HG02943 (cell line): ENCODE results near the gene WDR33.

Source experiments
- ATAC-seq: cut with Tn5 transposase; IDR thresholded peaks from one replicate; pipeline ENCODE4 v1.9.1; 2021; ENCODE audit warnings: mild to moderate bottlenecking, low read depth, moderate library complexity; ENCODE audit not compliant: unreplicated experiment

Gene WDR33

DNA sequence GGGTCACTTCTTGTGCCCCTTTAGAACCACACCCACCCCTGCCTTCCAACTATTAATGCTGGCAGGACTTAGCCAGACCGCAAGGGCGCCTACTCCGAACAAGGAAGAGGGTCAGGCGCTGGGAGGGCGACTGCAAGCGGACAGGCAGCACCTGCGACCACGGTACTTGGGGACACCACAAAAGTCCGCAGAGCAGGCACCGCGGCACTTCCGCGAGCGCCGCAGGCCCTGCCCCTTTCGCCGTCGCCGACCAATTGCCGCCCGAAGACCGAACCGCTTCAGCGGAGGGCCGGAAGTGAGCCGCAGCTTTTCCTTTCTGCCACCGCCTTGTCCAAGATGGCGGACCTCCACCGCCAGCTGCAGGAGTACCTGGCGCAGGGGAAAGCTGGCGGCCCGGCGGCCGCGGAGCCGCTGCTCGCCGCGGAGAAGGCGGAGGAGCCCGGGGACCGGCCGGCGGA is 109.7 kb downstream of the WDR33 start, which contains the start of gene SFT2D3:
Gene SFT2D3 (plus strand): TSS at position 305 of the 458 bp plus-strand sequence. CDS start 32 bp downstream, at position 337.
- ATAC-seq: peak; percentile 66

DNA sequence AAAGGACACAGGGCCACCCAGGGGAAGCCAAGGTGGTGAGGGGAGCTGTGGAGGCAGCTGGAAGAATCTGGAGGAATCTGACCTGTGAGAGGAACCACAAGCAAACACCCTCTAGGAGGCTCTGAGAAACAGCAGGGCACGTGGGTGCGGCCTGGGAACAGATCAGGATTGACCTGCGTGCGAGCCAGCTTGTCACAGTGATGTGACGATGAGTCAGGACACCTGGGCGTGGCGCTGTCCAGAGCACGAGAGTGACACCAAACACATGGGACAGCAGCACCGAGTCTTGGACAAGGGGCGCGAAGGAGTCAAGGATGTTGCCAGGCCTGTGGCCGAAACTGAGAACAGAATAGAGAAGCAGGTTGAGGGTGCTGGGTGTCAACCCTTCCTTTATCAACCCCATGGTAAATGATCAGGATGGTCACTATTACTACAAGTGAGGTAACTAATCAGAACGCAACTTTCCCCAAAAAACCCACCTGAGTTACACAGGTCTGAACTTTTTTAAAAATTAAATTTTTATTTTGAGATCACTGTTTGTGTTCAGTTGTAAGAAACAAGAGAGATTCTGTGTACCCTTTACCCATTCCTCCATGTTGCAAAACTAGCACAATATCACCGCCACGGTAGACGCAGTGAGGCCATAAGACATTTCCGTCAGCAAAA is 110.3 kb downstream of the WDR33 start:
- peak; percentile 76 for ATAC-seq

DNA sequence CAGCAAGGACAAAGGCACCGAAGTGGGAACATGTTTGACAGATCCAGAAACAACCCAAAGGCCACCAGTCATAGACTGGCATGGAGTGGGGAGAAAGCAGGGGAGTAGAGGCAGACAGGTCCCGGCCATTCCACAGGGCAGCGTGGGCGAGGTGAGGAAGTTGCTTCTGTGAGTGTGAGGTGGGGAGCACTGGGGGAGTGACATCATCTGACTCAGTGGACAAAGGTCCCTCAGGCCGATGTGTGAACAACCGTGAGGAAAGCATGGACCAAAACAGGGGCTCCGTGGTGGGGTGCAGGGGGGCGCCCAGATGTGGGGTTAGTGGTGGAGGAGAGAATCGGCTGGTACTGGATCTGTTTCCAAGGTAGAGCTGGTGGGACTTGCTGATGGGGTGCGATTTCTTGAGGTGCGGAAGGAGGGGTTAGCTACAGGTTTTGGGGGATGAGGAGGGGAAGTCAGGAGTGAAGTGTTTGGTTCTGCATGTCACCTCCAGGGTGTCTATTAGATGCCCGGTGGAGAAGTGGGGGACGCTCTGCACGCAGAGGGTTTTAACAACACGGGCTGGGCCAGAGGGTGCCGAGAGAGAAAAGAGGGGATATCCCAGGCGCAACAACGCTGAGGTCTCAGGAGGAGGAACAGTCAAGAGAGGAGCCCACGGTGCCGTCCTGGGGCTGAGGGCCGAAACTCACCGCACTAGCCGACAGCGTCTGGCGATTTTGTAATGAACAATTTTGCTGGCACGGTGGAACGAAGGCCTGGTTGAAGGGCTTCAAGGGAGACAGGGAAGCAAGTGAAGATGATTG is 112.2 kb downstream of the WDR33 start:
- no peak for ATAC-seq

DNA sequence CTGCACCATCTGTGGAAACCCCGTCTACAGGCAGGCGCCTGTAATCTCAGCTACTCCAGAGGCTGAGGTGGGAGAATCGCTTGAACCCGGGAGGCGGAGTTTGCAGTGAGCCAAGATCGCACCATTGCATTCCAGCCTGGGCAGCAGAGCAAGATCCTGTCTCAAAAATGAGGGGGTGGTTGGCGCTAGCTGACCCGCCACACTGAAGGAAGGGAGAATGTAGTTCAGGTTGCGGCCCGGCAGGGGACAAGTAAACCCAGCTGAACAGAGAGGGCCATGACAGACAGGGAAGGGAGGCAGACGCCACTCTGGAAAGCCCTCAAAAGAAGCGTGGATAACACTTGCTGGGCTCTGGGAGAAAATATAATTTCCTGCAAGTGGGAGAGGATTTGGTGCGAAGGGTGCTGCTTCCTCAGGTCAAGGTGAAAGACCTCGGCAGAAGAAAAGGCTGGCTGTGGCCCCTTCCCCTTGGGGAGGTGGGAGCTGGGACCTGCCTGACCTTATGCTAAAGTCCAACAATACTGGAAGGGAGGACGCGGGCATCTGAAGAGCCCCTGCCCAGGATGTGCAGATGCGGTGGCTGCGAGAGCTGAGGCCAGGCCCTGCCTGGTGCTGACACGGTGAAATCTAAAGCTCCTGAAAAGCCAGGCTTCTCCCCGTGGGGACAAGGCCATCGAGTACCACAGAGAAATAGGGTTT is 113.3 kb downstream of the WDR33 start:
- ATAC-seq: no peak

DNA sequence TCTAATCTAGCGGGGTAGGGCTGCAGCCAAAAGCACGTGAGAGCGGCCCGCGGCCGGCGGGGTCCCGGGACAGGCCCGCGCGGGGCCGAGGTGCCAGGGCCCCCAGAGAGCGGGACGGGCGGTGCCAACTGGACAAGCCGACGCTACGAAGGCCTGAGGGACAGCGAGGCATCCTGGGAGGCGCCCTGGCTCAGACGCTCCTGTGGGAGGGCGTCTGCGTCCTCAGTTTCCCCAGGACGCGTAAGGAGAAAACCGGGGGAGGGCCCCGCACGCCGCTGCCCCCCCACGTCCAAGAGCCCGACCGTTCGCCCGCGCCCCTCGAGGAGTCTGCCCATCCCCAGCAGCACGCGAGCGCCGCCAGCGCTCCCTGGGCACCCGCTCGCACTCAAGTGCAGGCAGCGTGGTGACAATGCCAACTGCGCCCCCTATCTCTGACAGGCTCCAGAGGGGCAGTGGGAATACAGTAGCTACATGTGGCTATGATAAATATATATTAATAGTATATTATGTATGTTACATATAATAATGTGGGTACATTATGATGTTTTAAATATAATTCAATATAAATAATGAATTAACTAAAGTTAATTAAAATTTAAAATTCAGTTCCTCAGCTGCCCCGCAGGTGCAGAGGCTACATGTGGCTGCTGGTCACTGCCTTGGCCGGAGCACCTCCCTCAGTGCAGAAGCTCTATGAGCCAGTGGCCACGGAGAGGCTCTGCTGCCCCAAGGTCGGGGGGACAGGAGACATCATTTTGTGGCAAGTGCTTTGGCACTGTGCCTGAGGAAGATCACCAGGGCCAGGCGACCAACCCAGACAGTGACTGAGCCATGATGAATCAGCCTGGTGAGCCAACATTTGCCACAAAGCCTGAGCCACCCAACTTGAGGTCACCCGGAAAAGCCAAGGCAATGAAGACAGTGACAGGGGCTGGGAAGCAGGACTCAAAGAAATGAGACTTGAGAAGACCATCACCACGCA is 115.2 kb downstream of the WDR33 start:
- ATAC-seq: no peak

DNA sequence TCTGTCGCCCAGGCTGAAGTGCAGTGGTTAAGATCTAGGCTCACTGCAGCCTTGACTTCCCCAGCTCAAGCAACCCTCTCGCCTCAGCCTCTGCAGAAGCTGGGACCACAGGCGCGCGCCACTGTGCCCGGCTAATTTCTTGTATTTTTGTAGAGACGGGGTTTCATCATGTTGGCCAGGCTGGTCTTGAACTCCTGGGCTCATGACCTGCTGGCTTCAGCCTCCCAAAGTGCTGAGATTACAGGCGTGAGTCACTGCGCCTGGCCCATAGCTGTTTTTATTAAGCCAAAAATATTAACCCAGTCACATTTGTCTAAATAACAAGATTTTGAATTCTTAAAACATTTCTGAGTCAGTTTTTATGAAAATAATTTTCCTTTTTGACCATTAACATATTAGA is 116.0 kb downstream of the WDR33 start:
- ATAC-seq: no peak

DNA sequence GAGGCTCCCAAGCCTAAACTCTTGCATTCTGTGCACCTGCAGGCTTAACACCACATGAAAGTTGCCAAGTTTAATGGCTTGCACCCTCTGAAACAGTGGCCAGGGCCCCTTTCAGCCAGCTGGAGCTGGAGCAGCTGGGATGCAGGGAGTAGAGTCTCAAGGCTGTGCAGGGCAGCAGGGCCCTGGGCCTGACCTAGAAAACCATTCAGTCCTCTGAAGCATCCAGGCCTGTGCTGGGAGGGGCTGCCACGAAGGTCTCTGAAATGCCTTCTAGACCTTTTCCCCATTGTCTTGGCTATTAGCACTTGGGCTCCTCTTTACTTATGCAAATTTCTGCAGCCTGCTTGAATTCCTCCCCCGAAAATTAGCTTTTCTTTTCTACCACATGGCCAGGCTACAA is 120.3 kb downstream of the WDR33 start:
- no peak for ATAC-seq

DNA sequence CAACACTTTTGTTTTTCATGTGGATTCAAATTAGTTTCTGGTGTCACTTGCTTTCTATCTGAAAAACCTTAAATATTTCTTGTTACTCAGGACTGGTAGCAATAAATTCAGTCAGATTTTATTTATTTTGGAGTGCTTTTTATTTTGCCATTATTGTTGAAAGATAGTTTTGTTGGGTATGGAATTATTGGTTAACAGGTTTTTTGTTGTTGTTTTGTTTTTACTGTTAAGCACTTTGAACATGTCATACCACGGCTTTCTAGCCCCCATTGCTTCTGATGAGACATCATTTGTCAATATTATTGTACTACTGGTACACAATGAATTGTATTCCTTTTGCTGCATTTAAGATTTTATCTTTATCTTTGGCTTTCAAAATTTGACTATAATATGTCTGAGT is 122.6 kb downstream of the WDR33 start:
- ATAC-seq: no peak

DNA sequence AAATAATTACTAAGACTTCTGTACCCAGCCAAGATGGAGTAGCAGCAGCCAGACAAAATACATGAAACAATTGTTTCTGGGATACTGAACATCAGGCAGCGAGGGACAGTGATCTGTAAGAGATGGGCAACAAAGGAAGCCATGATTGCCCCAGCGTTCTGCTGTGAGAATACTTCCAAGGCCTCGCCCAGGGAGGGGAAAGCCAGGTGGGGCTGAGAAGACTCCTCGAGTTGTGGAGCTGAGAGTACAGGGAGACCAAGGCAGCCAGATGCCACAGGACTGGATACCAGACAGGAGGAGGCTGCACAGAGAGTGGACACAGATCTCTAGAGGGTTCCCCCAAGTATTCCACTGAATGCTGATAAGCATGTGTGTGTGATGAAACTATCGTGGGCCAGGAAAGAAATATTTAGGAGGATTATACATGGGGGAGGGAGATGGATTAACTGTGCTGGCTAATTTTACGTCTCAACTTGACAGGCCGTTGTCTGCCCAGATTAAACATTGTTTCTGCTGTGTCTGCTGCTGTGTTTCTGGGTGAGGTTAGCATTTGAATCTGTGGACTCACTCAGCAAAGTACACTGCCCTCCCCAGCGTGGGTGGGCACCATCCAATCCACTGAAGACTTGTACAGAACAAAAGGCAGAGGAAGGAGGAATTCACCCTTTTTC is 125.4 kb downstream of the WDR33 start:
- no peak for ATAC-seq

DNA sequence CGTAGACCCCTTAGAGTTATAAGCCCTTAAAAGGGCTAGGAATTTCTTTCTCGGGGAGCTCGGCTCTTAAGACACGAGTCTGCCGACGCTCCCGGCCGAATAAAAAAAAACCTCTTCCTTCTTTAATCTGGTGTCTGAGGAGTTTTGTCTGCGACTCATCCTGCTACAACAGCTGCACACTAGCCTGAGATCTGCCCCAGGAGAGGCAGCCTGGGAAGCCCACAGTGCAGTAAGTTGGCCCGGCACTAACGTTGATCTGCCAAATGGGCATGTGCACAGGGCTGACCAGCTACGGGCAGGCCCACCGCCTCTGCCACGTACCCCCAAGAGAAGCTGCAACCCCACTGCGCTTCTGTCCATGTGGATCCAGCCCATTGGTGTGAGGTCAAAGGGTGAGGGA is 127.2 kb downstream of the WDR33 start:
- ATAC-seq: no peak

DNA sequence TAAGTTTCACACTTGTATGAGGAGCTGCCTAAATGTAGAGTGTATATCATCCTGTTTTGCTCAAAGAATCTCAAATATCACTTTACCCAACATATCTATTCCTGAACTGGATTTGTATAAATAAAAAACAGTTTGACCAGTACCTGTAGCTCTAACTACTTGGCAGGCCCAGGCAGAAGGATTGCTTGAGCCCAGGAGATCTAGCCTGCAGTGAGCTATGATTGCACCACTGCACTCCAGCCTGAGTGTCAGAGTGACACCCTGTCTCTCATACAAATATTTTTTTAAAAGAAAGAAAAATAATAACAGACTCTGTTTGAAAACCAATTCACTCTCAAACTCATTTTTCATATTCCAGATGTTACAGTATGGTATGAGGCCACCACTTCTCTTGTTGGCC is 127.9 kb downstream of the WDR33 start:
- no peak for ATAC-seq

DNA sequence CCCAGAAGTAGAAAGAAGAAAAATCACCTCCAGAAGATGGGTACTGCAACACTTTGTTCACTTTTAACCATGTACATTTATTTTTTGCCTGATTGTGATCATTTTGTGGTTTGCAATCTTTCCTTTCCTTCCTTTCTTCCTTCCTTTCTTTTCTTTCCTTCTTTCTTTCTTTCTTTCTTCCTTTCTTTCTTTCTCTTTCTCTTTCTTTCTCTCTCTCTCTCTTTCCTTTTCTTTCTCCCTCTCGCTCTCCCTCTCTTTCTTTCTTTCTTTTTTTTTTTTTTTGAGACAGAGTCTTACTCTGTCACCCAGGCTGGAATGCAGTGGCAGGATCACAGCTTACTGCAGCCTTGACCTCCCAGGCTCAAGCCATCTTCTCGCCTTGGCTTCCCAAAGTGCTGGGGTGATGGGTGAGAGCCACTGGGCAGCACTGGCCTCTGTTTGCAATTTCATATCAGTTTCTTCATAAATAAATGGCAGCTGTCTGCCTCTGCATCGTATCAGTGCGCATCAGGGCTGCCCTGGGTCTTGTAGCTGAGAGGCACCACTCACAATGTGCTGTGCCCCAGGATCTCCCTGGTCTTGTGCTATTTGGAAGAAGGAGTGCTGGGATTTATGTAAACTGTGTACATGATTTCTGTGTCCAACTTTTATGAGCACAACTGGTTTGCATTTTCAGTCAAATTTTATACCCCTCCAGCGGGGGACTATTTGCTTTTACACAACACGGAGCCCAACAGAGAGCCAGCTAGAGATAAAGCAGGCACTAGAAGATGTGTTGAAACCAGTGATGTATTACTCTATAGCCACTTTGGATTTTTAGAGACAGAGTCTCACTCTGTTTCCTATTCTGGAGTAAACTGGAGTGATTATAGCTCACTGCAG is 128.8 kb downstream of the WDR33 start:
- no peak for ATAC-seq

DNA sequence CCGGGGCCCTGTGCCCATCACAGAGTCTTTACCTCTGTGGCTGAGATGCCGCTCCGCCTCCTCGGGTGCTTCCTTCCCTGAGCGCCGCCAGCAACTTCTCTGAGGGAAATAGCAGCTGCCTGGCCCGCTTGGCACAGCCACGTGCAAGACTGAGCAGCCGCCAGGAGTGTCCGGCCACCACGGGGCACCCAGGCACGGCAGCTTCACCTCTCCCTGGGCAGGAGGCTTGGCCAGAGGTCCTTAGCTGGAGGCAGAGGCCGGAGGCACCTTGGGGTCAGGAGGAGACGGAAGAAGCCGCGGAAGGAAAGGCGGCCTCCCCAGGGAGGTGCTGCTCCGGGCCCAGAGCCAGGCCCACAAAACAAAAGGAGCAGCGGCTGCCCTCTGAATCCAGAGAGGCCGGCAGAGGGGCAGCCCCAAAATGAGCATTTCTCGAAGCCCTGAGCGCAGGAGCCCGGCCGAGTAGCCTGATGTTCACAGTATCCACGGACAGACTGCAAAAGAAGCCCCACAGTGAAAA is 129.6 kb downstream of the WDR33 start:
- ATAC-seq: no peak

DNA sequence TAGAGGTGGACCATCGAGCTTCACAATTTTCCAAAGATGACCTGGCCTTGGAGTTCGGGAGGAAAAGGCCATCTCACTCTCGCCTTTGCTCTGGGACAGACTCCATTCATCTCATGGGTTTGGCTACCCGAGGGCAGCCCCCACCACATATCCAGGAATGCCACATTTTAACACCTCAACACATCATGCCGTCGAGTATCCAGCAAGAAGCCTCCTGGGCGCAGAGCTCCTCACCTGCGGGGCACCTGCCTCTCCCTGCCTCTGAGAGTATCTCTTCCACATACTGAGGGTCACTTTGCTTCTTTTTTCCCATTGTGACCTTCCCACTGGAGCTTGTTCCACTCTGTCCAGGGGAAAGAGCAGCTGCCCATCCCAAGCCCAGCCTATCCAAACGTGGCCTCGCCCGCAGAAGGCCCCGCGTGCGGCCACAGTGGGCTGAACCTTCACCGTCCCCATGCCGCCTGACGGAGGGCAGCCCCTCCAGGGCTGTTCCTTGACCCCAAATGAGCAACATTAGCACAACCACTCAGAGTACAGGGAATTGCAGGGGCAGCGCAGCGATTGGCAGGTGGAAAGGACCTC is 130.2 kb downstream of the WDR33 start:
- ATAC-seq: no peak

DNA sequence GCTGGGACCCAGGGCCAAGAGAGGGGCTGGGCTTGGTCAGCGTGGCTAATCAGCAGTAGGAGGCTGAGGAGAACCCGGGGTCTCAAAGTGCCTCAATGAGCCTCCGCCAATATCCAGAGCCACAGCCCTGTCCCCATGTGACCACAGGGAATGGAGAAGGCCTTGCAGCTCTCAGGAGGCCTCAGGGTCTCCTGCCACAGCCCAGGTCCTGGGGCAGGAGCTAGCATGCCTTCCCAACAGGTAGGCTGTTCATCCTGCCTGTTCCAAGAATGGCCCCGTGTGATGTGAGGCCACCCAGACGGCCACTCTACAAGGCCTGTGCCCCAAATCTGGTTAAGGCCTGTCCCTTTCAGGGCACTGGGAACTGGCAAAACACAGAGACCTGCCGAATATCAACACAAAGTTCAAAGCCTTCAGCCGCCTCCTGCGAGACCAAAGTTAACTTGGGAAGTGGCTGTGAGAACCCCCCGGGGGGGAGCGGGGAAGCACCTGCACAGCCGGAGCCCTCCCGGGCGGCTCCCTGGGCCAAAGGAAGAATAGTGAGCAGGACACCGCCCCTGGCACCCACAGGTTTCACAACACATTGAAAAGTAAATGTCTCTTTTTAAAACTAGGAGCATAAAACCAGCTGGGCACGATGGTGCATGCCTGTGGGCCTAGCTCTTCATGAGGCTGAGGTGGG is 131.2 kb downstream of the WDR33 start:
- no peak for ATAC-seq

DNA sequence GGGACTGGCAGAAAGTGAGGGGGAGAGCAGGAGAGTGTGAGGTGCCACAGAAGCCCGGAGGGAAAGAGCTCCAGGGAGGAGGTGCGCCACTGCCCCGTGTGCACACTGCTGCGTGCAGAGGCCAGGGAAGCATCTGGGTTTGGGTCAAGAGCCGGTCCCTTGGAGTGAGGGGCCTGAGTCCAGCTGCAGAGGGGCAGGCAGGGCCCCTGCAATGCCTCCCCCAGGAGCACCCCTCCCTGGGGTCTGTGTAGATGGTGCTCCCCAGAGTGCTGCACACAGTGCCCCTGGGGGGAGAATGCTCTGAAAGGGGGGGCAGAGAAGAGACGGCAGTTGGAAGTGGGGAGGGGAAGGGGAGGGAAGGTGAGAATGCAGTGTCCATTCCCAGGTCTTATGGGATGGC is 132.0 kb downstream of the WDR33 start:
- ATAC-seq: no peak

DNA sequence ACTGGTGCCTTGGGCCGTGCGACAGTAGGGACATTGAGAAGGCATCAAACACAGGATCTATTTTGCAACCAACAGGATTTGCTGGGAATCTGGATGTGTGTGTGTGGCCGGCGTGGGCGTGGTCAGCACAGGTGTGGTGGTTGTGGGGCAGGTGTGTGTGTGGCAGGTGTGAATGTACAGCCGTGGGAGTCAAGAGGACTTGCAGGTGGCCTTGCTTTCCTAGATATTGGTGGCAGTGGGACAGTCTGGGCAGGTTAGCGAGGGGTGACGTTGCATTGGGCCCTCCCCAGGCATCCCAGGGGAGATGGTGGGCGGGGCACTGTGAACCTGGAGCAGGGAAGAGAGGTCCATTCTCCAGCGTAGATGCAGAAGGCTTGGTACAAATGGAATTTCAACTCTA is 132.4 kb downstream of the WDR33 start:
- no peak for ATAC-seq

DNA sequence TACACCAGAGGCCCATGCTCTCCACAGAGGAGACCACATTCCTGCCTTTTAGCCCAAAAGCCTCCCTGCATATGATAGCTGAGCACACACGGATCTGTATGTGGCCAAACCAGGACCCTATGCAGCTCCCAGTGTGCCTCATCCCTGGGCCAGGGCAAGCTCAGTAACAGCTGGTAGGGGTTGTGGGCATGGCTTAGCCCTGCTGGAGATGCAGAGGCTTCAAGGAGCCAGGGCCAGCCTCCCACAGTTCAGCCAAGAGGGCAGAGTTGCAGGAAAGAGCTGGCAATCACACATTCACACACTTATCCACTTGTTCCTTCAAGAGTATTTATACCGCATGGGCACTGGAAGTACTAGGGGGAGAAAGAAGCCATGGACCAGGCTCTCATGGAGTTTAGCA is 134.1 kb downstream of the WDR33 start:
- ATAC-seq: no peak
